Left lobe of liver (tissue), 2 donors: Measurements from ENCODE around the gene HNRNPH3. TPM values are rescaled to one million over a fixed set of nuclear protein-coding genes. Genes with fewer than 3 reads are reported as not detected.
"Not testable (repeated sequence)": the region's sequence is repeated elsewhere in the genome, so short reads cannot be mapped to it uniquely, and the experiment has no call there.

Experiments used
- ATAC-seq: fragments of 200-7000 bp; cut with Tn5 transposase; one replicate; pipeline ENCODE4 v1.9.1; 2020; ENCODE audit warnings: mild to moderate bottlenecking, moderate library complexity
- DNase-seq: peaks from one replicate; pipeline ENCODE4 v3.0.0-alpha.2; 2020; ENCODE audit warnings: low spot score
- total RNA-seq: library from RNA; stranded (reverse); gene quantifications from one replicate; pipeline ENCODE4 v1.2.1, GENCODE V29; 2021
- donor health status: DM: no; HTN: no; CAD: no; lungs with moderate emphysema.
- donor health status: DM: no; HTN: yes; CAD: no.

The HNRNPH3 gene, protein sequence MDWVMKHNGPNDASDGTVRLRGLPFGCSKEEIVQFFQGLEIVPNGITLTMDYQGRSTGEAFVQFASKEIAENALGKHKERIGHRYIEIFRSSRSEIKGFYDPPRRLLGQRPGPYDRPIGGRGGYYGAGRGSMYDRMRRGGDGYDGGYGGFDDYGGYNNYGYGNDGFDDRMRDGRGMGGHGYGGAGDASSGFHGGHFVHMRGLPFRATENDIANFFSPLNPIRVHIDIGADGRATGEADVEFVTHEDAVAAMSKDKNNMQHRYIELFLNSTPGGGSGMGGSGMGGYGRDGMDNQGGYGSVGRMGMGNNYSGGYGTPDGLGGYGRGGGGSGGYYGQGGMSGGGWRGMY
- 26.8 TPM for total RNA-seq

DNA sequence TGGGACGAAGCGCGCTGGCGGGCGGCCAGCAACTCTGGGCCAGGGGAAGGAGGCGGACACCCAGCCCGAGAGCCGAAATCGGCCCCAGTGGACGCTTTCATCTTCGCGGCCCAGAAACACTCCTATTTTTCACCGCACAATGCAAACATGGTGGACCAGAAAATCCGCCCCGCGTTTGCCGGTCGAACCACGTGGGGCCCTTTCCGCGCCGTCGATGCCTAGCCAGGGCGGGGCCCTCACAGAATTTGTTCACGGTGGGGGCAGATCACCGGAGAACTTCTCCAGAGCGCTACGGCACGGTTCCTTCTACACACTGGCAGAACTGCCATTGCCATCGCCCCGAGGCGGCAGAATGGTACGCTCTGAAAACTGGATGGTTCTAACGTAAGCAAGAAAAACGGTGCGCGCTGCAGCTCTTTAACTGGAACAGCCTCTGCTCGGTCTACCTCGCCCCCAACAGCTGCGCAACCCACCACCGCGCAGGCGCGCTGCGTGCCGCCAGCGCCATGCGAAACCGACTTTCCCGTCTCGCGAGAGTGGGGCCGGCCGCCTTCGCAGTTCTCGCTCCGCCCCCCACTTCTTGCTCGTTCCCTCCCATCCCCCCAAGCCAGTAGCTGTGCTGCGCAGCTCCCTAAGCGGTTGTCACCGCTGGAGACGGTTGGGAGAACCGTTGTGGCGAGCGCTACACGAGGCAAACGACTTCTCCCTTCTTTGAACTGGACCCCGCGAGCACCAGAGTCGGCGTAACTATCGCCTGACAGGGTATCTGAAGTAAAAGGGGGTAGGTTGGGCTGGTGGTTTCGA, at the start of gene HNRNPH3:
Gene HNRNPH3, plus strand, starts transcription at position 610 of the 804 bp plus-strand sequence. CDS start 5,158 bp downstream, outside the sequence.
- DNase-seq (peak; percentile 99), ATAC-seq (peak; percentile 87)

DNA sequence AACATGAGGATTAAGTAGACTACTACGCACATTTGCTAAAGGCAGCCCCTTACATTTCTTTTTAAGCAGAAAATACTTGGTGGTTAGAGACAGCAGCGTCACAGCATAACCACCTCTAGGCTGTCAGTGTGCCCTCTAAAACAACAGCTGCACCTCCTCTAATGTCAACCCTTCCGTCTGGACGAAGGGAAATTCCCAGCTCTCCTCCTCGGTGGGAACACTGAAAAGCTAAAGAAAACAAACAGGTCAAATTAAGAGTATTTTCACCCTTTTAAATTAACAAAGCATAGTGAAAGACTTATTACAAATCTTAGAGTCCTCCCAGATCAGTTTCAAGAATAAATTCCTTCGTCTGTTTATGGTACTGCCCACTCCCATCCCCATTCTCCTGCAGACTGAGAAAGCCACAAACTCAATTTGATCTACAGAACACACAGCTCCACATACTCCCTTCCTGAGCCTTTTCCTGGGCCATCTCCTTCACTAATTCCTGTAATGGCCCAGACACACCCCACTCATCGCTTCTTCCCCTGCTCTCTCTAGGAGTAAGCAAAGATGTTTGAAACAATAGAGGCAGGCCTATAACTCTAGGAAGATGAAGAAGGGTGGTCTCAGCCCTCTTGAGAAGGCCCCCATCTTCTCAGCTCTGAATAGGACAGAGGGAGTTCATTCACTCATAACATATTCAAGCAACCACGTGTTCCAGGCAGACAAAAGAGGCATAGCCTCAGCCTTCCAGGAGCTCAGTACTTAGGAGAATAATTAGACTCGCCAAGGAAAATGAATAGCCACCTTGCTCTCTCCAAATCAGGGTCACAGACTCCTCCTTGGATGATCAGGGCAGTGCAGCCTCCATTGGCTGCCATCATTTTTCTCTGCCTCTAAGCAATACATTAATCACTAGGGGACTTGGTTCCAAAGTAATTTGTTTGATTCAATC, 47.5 kb upstream of the HNRNPH3 start:
- ATAC-seq (no peak), DNase-seq (no peak)

DNA sequence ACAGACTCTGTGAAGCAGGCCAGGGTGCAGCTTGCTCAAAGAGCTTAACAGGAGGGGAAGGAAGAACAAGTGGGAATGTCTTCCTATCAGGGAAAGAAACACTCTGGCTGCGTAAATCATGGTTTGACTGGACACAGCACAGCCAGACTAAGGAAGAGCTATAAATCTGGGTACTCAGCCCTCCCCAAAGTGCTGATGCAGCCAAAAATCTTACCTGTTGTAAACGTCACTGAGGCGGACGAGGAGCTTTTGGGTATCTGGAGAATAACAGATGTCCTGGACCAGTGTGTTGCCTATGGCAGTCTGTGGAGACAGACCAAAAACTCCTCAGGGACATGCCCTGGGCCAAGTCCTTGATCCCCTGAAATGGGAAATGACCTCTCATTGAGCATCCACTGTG, 43.1 kb upstream of the HNRNPH3 start:
- no peak for DNase-seq
- no peak for ATAC-seq

DNA sequence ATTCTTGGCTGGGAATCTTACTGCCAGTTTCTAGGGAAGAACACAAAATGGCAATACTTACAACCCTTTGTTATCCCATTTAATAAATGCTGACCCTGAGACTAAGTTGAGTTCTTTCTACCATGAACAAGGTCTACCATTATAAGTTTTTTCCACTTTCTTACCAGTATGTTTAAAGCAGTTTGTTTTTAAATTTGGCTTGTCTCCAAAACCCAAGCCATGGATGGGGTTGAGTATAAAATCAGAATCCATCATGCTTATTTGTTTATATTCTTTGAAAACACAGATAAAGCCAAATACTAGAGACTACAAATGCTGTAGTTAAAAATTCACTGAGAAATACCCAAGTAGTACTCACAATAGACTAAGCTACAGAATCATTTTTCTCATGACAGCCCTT, 41.1 kb upstream of the HNRNPH3 start:
- ATAC-seq (no peak), DNase-seq (no peak)

DNA sequence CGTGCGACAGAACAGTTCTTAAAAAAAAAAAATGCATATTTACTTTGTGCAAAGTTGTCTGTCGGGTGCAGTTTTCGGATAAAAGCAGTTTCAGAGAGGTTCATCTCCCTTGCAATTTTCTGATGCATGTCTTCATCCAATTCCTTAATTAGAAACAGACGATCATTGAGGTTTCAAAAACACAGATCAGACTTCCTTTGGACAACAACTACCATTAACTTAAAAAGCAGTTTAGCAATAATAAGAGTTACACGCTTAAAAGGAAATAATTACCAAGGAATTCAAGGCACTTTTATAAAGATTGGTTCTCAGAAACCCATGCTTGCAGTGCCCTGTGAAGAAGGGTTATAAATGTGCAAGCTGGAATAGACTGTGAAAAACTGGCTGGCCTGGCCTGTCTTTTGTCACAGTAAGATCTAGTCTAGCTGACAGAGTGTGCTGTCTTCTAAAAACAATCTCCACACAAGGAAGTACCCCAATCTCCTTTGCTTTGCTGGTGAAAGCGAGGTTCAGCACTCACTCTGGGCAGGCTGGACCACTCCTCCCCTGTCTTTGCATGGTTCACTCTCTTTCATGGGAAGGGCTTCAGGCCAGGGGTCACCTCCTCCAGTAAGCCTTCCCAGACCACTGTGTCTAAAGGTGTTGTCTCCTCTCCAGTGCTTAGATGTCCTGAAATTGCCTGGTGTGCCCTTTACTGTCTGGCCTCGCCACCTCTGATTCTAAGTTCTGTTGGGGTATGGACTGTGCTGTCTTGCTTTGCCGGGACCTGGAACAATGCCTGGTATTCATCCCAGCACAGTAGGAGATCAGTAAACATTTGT, 34.8 kb upstream of the HNRNPH3 start:
- ATAC-seq (peak; percentile 17), DNase-seq (peak; percentile 36)

DNA sequence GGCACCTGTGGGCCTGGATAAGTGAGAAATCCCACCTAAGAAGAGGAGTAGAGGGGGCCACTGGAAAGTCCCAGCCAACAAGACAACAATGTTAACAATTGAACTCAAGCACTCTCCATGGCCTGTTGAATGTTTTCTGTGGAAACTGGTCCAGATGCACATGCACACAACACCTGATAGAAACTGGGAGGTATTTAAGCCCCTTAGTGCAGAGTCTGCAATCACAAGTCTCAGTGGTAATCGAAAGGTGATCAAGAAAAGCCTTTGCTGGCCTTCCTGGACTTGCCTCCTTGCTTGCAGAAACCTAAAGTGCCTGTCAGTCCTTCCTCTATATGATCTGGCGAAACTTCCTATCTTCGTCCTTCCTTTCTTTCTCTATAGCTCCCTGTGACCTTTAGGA, 30.6 kb upstream of the HNRNPH3 start:
- peak; percentile 11 for ATAC-seq

DNA sequence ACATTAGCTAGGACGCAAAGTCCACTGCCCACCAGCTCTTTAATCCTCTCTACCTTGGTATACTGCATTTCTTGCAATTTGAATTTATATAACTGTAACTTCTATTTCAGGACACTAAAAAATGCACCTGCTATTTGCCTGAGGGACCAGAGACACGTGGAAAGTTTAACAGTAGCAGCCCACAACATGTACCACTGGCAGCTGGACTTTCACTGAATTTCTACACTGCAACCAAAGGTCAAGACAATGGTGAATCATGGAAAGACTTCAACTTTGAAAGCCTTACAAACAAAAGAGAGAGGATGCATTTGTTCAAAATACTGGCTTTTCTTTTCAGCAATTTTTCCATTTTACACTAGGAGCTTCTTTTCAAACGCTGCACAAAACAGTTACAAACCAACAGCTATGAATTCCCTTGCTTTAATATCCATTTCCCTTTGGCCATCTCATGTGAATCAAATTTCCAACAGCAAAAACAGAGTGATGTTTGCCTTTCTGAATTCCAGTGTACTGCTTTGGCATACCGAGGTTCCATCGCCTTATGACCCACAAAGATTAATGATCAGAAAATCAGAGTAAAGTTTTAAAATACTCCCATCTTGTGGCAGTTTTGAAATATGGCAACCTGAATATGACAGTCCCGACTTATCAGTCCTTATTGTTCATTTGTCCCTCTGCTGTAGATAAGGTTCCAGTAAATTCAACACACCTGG, 29.9 kb upstream of the HNRNPH3 start:
- peak; percentile 41 for DNase-seq

More for the DNA sequence above, 30.6 kb upstream of the HNRNPH3 start:
- no peak for DNase-seq

DNA sequence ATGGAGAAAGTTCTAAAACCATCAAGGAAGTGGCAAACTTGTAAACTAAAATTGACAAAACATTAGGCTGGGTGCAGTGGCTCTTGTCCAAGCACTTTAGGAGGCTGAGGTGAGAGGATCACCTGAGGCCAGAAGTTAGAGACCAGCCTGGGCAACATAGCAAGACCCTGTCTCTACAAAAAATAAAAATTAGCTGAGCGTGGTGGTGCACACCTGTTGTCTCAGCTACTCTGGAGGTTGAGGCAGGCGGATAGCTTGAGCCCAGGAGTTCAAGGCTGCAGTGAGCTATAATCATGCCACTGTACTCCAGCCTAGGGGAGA, 29.4 kb upstream of the HNRNPH3 start:
- DNase-seq (peak; percentile 35), ATAC-seq (no peak)

More for the DNA sequence above, 29.9 kb upstream of the HNRNPH3 start:
- ATAC-seq = peak; percentile 48

DNA sequence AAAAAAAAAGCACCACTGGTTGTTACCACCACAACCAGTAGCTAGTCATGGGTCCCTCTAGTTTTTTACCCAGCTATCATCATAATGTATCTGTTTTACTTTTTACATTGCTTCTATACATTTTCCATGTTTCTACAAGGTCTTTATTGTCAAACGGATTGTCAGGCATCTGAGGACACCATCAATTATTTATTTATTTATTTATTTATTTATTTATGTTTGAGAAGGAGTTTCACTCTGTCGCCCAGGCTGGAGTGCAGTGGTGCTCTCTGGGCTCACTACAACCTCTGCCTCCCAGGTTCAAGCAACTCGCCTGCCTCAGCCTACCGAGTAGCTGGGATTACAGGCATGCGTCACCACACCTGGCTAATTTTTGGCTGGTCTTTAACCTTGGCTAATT, 29.0 kb upstream of the HNRNPH3 start:
- DNase-seq (peak; percentile 44), ATAC-seq (no peak)

DNA sequence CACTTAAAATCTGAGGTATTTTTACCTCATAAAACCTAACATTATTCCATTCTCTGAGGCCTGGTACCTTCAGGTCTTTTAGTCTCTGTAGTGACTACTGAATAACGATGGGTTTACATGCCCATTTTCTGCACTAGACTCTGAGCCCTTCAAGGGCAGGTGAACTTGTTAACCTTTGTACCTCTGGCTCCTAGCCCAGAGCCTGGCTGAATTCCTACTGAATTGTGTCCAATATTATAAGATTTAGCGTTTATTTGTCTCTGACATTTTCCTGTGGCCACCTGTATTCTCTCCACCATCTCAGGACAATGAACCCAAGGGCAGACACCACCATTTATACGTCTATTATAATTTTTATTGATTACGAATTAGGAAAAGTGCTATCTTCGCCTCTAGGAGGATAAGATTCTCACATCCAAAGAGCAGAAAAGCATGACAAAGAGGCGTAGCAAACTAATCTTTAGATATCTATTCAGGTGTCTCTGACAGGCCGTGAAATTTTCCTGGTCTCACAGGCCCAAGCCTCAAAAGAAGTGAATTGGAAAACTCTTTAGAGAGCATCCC, 27.9 kb upstream of the HNRNPH3 start:
- ATAC-seq (peak; percentile 77), DNase-seq (peak; percentile 88)

DNA sequence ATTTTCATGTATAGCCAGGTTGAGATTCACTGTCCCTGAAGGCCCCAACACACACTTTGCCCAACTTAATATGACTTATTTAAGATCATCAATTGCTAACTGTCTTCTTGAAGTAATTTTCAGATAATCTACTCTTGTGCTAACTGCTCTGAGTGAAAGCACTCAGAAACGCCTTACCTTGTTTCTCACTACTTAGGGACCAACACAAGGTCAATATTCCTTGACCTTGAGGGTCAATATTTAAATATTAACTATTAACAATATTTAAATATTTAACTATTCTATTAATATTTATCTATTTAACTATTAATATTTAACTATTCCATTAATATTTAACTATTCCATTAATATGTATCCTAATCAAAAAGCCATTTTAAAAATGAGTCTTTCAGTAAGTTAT, 26.0 kb upstream of the HNRNPH3 start:
- DNase-seq = no peak
- no peak for ATAC-seq

DNA sequence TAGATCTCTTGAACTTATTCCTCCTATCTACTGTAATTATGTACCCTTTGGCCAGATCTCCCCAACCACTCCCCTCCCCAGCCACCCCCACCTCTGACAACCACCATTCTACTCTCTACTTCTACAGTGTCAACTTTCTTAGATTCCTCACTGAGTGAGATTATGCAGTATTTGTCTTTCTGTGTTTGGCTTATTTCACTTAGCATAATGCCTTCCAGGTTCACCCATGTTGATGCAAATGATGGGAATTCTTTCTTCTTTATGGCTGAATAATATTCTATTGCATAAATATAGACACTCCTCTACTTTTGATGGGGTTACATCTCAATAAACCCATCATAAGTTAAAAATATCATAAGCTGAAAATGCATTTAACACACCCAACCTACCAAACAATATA, 21.3 kb upstream of the HNRNPH3 start:
- no peak for DNase-seq
- no peak for ATAC-seq

DNA sequence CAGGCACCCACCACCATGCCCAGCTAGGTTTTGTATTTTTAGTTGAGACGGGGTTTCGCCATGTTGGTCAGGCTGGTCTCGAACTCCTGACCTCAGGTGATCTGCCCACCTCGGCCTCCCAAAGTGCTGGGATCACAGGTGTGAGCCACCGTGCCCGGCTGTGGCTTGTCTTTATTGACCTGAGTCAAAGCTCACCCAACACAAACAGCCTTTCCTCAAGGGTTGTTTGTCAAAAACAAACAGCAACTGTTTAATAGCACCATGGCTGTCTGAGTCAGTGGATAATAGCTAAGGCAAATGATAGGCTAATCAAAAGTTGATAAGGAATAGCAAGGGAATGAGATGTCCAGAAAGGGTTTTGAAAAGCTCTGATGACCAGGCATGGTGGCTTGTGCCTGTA, 16.9 kb upstream of the HNRNPH3 start:
- not testable (repeated sequence) for ATAC-seq
- peak; percentile 16 for DNase-seq

DNA sequence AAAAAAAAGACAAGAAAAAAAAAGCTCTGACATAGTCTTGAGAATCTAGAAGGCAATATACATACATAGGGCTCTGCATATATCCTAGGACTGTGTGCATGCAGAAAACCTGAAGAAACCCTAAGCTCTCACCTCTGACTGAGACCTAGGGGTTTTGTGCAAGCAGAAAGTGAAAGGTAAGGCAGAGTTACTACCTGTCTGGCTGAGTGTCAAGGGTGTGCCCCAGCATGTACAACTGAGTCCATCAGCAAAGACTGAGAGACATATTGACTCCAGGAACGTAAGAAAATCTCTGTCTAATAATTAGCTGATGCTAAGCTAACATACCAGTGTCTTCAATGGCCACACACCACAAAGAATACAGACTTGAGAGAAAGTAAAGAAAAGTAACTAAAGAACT, 16.3 kb upstream of the HNRNPH3 start:
- ATAC-seq (no peak), DNase-seq (peak; percentile 8)

DNA sequence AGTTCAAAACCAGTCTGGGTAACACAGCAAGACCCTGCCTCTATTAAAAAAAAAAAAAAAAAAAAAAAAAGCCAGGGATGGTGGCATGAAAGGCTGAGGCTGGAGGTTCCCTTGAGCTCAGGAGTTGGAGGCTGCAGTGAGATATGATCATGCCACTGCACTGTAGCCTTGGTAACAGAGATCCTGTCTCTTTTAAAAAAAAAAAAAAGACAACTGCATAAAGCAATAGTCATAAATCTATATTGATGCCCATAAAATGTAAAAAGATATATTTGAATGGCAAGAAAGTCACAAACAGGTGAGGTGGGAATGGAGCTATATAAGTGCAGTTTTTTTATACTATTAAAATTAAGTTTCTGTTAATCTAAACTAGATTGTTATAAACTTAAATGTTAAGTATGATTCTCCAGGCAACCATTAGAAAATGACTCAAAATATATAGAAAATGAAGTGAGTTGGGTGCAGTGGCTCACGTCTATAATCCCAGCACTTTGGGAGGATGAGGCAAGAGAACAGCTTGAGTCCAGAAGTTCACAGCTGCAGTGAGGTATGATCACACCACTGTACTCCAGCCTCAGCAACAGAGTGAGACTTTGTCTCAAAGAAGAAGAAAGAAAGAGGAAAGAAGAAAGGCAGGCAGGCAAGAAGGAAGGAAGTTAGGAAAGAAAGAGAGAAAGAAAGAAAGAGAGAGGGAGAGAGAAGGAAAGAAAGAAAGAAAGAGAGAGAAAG, 13.4 kb upstream of the HNRNPH3 start:
- ATAC-seq (peak; percentile 87), DNase-seq (no peak)

DNA sequence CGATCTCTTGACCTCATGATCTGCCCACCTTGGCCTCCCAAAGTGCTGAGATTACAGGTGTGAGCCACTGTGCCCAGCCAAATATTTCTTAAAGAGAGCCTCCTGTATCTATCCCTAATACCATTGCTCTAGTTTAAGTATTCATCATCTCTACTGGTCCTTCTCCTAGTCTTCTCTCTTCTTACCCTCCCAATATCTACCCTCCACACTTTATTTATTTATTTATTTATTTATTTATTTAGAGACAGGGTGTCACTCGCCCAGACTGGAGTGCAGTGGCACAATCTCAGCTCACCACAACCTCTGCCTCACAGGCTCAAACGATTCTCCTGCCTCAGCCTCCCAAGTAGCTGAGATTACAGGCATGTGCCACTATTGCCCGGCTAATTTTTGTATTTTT, 7.5 kb upstream of the HNRNPH3 start:
- not testable (repeated sequence) for ATAC-seq, DNase-seq

DNA sequence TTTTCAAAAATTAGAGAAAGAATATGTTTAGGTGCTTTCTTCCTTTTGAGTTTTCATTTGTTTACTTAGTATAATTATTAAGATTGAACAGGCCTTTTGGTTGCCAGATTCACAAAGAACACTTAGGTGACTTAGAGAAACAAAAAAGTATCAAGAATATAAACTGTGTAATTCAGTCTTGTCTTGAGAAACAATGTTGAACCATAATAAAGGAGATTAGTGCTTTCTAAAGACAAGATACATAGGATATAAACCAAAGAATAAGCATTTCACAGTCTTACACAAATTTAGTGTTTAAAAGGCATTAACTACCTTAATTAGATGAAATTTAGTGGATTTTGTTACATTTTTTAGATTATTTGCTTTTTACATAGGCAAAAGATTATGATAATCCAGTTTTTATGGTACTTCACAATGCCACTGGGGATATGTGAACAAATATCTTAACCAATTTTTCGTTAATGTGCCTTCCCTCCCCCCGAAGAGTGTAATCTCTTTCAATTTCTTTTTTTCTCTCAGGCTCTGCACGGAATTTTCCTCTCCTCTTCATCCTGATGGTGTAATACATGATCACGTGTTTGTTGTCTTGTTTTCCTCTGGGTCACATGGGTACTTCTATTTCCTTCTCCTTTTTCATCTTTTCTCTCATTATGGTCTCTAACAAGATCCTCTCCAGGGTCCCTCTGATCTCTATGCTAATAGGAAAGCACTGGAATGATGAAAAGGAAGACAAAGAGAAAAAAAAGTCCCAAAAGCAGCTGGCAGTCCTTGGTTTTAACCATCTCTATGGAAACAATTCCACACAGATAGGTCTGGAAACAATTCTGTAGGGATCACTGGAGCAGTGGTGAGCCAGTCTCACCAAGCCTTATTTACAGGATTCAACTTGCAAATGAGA, 3.7 kb upstream of the HNRNPH3 start:
- ATAC-seq (peak; percentile 6), DNase-seq (no peak)

DNA sequence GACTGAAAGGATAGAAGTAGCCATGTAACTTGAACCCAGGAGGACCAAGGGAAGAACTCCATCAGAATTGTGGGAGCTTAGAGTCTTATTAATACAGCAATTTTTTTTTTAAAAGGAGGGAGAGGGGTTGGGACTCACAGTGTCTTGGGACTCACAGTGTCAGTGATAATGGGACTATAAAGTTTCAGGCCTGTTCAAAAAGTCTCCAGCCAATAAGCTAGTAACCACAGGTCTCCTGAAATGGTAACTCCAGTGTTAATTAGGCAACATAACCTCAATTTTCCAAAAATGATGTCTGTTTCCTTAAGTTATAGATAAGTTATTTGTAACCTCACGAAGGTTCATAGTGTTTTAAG, 2.4 kb upstream of the HNRNPH3 start:
- no peak for ATAC-seq
- DNase-seq = no peak
